ENCODE data around the gene IL17D.

GRCh38 chr13:20669162-20669561, 34.3 kb upstream of the IL17D start:
- TF ChIP-seq, protein P1, sequence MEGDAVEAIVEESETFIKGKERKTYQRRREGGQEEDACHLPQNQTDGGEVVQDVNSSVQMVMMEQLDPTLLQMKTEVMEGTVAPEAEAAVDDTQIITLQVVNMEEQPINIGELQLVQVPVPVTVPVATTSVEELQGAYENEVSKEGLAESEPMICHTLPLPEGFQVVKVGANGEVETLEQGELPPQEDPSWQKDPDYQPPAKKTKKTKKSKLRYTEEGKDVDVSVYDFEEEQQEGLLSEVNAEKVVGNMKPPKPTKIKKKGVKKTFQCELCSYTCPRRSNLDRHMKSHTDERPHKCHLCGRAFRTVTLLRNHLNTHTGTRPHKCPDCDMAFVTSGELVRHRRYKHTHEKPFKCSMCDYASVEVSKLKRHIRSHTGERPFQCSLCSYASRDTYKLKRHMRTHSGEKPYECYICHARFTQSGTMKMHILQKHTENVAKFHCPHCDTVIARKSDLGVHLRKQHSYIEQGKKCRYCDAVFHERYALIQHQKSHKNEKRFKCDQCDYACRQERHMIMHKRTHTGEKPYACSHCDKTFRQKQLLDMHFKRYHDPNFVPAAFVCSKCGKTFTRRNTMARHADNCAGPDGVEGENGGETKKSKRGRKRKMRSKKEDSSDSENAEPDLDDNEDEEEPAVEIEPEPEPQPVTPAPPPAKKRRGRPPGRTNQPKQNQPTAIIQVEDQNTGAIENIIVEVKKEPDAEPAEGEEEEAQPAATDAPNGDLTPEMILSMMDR (IDR thresholded peaks at IDR 0.05) = no peak
- no peak for TF ChIP-seq POLR2A (IDR thresholded peaks at IDR 0.05)
